Measurements from ENCODE around the gene OR4C45.
"Not testable (repeated sequence)": the region's sequence is repeated elsewhere in the genome, so short reads cannot be mapped to it uniquely, and the experiment has no call there.

Gene OR4C45

GRCh38 chr11:50032574-50032973, at the start of gene OR4C45:
OR4C45 (plus strand) TSS chr11:50032874.
- DNase-seq, result no peak

- no peak for DNase-seq
Observed at GRCh38 chr11:49995565-49995964, 37.1 kb upstream of the OR4C45 start.

- no peak for DNase-seq
Observed at GRCh38 chr11:50030193-50030592, 2.5 kb upstream of the OR4C45 start.

- DNase-seq, result not testable (repeated sequence)
Observed at GRCh38 chr11:50036239-50036638, 3.6 kb downstream of the OR4C45 start.

- no peak for DNase-seq
Observed at GRCh38 chr11:50037251-50037650, 4.6 kb downstream of the OR4C45 start.

GRCh38 chr11:50044647-50045046, 12.0 kb downstream of the OR4C45 start:
- no peak for DNase-seq

- not testable (repeated sequence) for DNase-seq
Observed at GRCh38 chr11:50063056-50063455, 30.4 kb downstream of the OR4C45 start.

- no peak for DNase-seq
Observed at GRCh38 chr11:50070389-50070788, 37.7 kb downstream of the OR4C45 start.

GRCh38 chr11:50071584-50072225, 39.0 kb downstream of the OR4C45 start:
- no peak for DNase-seq

- no peak for DNase-seq
Observed at GRCh38 chr11:50072226-50073112, 39.8 kb downstream of the OR4C45 start.

- no peak for DNase-seq
Observed at GRCh38 chr11:50073113-50074105, 40.7 kb downstream of the OR4C45 start.

- DNase-seq, result no peak
Observed at GRCh38 chr11:50074161-50074560, 41.5 kb downstream of the OR4C45 start.

- DNase-seq, result no peak
Observed at GRCh38 chr11:50075856-50076255, 43.2 kb downstream of the OR4C45 start.

- DNase-seq, result no peak
Observed at GRCh38 chr11:50077526-50077925, 44.9 kb downstream of the OR4C45 start.

- DNase-seq, result no peak
Observed at GRCh38 chr11:50078001-50078400, 45.3 kb downstream of the OR4C45 start.

GRCh38 chr11:50078946-50079345, 46.3 kb downstream of the OR4C45 start:
- not testable (repeated sequence) for DNase-seq

- DNase-seq, result no peak
Observed at GRCh38 chr11:50080256-50080655, 47.6 kb downstream of the OR4C45 start.

Data from activated effector memory CD4-positive, alpha-beta T cell treated with Interleukin-2 at 50 U/mL for 16 hours (primary cell).